Measurements from ENCODE around the gene PHEX. TPM values are rescaled to one million over a fixed set of nuclear protein-coding genes. Genes with fewer than 3 reads are reported as not detected.
"Not testable (repeated sequence)": the region's sequence is repeated elsewhere in the genome, so short reads cannot be mapped to it uniquely, and the experiment has no call there.

The PHEX gene
- total RNA-seq, 2 donors from 2014 or later: 0.32 to 0.91 TPM

DNA sequence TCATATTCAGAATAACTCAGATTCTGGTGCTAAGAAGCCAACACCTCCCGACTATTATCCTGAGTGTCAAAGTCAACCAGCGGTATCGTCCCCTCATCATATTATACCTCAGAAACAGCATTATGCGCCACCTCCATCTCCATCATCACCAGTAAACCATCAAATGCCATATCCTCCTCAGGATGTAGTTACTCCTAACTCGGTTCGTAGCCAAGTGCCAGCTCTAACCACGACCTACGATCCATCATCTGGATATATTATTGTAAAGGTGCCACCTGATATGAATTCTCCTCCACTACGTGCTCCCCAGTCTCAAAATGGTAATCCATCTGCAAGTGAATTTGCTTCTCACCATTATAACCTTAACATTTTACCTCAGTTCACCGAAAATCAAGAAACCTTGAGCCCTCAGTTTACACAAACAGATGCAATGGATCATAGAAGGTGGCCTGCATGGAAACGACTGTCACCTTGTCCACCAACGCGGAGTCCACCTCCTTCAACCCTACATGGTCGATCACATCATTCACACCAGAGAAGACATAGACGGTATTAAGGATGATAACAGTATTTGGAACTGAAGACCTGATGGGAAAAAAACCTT, 241.7 kb downstream of the PHEX start:
- peaks cover 5% of the 10 kb centered on the region for H3K36me3 Mint-ChIP-seq (ENCODE audit: low read depth)
- no peak overlapping the region for H3K4me3 Mint-ChIP-seq
- ATAC-seq (no peak), DNase-seq (no peak)
- H3K4me1 Mint-ChIP-seq: no peaks in the 10 kb centered on the region
- H3K27me3 Mint-ChIP-seq: no peaks in the 10 kb centered on the region
- no peak overlapping the region for H3K27ac Mint-ChIP-seq
- no peaks in the 10 kb centered on the region for H3K9me3 ChIP-seq (ENCODE audit: control insufficient read depth, low read length, poor library complexity, severe bottlenecking)

DNA sequence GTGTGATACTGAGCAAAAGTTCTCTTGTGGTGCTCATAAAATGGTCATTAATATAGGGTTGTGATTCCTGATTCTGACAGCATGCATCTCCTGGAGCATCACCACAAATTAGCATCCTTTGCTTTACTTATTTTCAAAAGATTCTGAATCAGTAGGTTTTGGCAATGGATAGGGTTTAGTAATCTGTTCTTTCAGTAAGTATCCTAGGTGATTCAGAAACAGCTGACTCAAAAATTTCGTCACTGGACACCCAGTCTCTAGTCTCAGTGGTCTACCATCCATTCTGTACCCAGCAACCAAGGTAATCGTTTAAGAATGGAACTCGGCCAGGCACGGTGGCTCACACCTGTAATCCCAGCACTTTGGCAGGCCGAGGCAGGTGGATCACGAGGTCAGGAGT, 244.7 kb downstream of the PHEX start:
- ATAC-seq: no peak
- H3K9me3 ChIP-seq (ENCODE audit: control insufficient read depth, low read length, poor library complexity, severe bottlenecking): no peaks in the 10 kb centered on the region
- DNase-seq: no peak
- Mint-ChIP-seq H3K4me3 (no peak overlapping the region), H3K27me3 (no peaks in the 10 kb centered on the region), H3K36me3 (ENCODE audit: low read depth) (peaks cover 2% of the 10 kb centered on the region), H3K4me1 (no peaks in the 10 kb centered on the region), H3K27ac (no peak overlapping the region)

DNA sequence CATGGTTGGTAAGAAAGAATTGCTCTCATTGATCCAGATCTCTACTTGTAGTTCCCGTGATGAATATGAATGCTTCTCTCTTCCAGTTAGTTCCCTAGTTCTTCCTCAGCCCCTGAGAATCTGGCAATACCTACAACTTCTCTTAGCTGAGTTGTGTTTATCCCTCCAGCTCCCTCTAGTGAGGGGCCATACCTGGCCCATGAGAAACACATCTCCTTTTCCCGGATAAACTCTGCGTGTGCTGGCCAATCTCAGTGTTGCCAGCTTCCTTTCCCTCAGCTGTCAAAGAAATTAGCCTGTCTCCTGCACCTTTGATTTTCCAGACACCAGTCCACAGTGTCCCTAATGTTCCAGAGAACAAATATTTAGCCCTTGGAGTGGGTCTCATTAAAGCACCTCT, 246.2 kb downstream of the PHEX start:
- Mint-ChIP-seq H3K27me3 (peaks cover 5% of the 10 kb centered on the region), H3K4me1 (no peaks in the 10 kb centered on the region), H3K27ac (no peak overlapping the region), H3K4me3 (no peak overlapping the region), H3K36me3 (ENCODE audit: low read depth) (peaks cover 2% of the 10 kb centered on the region)
- no peak for ATAC-seq
- no peak for DNase-seq
- H3K9me3 ChIP-seq (ENCODE audit: control insufficient read depth, low read length, poor library complexity, severe bottlenecking): no peaks in the 10 kb centered on the region

DNA sequence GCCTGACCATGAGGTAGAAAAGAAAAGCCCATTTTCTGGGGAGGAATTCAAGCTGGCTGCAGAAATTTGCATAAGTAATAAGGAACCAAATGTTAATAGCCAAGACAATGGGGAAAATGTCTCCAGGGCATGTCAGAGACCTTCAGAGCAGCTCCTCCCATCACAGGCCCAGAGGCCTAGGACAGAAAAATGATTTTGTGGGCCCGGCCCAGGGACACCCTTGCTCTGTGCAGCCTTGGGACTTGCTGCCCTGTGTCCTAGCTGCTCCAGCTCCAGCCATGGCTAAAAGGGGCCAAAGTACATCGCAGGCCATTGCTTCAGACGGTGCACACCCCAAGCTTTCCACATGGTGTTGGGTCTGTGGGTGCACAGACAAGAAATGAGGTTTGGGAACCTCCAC, 257.1 kb downstream of the PHEX start:
- H3K9me3 ChIP-seq (ENCODE audit: control insufficient read depth, low read length, poor library complexity, severe bottlenecking); H3K36me3 Mint-ChIP-seq (ENCODE audit: low read depth); H3K4me3 Mint-ChIP-seq; H3K4me1 Mint-ChIP-seq; H3K27me3 Mint-ChIP-seq; H3K27ac Mint-ChIP-seq; DNase-seq; ATAC-seq: not testable (repeated sequence)

DNA sequence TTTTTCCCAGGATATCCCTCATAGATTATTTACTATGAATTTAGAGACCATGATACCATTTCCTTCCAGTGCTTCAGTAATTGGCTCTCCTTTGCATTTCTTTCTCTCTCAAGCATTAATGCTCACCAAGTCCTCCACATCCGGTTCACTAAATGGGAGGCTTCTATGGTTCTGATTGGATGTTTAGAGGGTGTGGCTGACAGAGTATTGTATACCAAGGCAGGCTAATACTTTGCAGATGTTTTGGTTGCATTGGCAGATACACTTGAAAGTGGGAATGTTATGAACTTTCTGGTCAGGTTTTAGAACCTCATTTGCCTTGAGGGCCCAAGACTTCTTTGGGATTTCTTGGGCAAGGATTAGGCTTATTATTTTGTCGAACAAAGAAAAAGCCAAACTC, 264.7 kb downstream of the PHEX start:
- Mint-ChIP-seq H3K4me1 (no peaks in the 10 kb centered on the region), H3K4me3 (no peak overlapping the region), H3K27me3 (no peaks in the 10 kb centered on the region), H3K36me3 (ENCODE audit: low read depth) (no peaks in the 10 kb centered on the region), H3K27ac (no peak overlapping the region)
- DNase-seq: no peak
- no peak for ATAC-seq
- no peaks in the 10 kb centered on the region for H3K9me3 ChIP-seq (ENCODE audit: control insufficient read depth, low read length, poor library complexity, severe bottlenecking)

DNA sequence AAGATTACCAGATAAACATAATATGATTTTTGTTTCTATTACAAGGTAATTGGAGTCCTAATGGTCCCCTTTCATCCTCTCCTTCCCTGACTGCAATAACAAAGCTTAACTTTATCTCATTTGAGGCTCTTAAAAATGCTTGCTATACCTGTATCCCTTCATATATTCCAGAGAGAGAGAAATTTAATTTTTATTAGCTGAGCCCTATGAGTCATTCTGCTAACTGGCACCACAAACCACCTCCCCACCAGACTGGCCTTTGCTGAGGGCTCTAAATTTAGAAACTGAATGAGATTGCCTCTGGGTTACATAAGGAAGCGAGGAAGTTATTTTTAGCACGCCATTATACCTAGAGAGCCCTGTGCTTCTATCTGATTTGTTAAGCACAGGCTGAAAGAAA, 268.0 kb downstream of the PHEX start:
- Mint-ChIP-seq H3K27me3 (no peaks in the 10 kb centered on the region), H3K27ac (no peak overlapping the region), H3K36me3 (ENCODE audit: low read depth) (no peaks in the 10 kb centered on the region), H3K4me3 (no peak overlapping the region), H3K4me1 (no peaks in the 10 kb centered on the region)
- H3K9me3 ChIP-seq (ENCODE audit: control insufficient read depth, low read length, poor library complexity, severe bottlenecking): no peaks in the 10 kb centered on the region
- ATAC-seq: no peak
- DNase-seq: no peak

Other genes starting within 250 kb of the PHEX start
- 1 to 10 TPM; 4.1 to 4.3 TPM for gene MBTPS2, start 192.7 kb upstream of the PHEX start, total RNA-seq
- gene YY2, start 176.3 kb upstream of the PHEX start, total RNA-seq: 1 to 10 TPM in 1 of 2 donors, under 1 TPM in 1; 0.68 to 1.0 TPM
- 10 to 100 TPM; 15.6 to 19.6 TPM for gene SMS, start 91.6 kb upstream of the PHEX start, total RNA-seq
- gene CBLL2, start 240.6 kb downstream of the PHEX start, total RNA-seq: not detected